Thoracic aorta (tissue), 2 donors: ENCODE data around the gene CHDH. TPM values are rescaled to one million over a fixed set of nuclear protein-coding genes. Genes with fewer than 3 reads are reported as not detected.

Source experiments
- ATAC-seq: fragments of 150-250 bp; one replicate; pipeline ENCODE4 v1.8.0; 2017; ENCODE audit warnings: low read depth; ENCODE audit not compliant: insufficient number of reproducible peaks, low FRiP score
- DNase-seq: peaks from one replicate; pipeline ENCODE4 v3.0.0-alpha.2; 2020; ENCODE audit warnings: low spot score
- H3K27ac ChIP-seq, 2 donors: fragments of 200-600 bp; sonication (generic); 1 replicate in 1 of 2; 2 replicates in 1 of 2; pipeline ENCODE4 v1.5.1; 2016; ENCODE audit warnings: mild to moderate bottlenecking in 2 of 2, moderate library complexity in 2 of 2
- H3K27me3 ChIP-seq: fragments of 200-600 bp; sonication (generic); replicated peaks from 2 replicates; pipeline ENCODE4 v1.6.0; 2016; ENCODE audit warnings: mild to moderate bottlenecking; ENCODE audit not compliant: insufficient read depth
- H3K36me3 ChIP-seq: fragments of 200-600 bp; sonication (generic); one replicate; pipeline ENCODE4 v1.5.1; 2016
- H3K4me1 ChIP-seq, 2 donors: fragments of 200-600 bp; sonication (generic); 1 replicate in 1 of 2; 2 replicates in 1 of 2; pipeline versions ENCODE4 v1.5.1 to v1.6.0; 2016; ENCODE audit warnings: low read depth in 2 of 2, mild to moderate bottlenecking in 1 of 2; ENCODE audit not compliant: control insufficient read depth in 1 of 2
- H3K4me3 ChIP-seq: fragments of 200-600 bp; sonication (generic); 2 replicates; pipeline ENCODE4 v1.5.1; 2016; ENCODE audit warnings: mild to moderate bottlenecking
- H3K9me3 ChIP-seq: fragments of 200-600 bp; sonication (generic); 2 replicates; pipeline ENCODE4 v1.5.1; 2016
- CTCF ChIP-seq: fragments of 200-600 bp; sonication (generic); IDR thresholded peaks from one replicate; pipeline ENCODE4 v1.5.1; 2019; ENCODE audit warnings: antibody characterized with exemption
- total RNA-seq, 2 donors: library from RNA; depleted of rRNA; stranded (reverse); fragments of >200 nt; gene quantifications; one replicate each; pipeline versions ENCODE4 v1.1.0 to v1.2.3, GENCODE V29; 2016

Gene CHDH
- total RNA-seq, 2 donors from 2014 or later, result 0.68 to 8.4 TPM

- DNase-seq (no peak), ATAC-seq (no peak)
- no peak for TF ChIP-seq CTCF
- Histone ChIP-seq H3K36me3 (no peaks in the 10 kb centered on the region), H3K4me3 (no peak overlapping the region), H3K27ac (no peak overlapping the region), H3K27me3 (no peaks in the 10 kb centered on the region), H3K4me1 (no peaks in the 10 kb centered on the region), H3K9me3 (no peaks in the 10 kb centered on the region)
These were observed 32.3 kb downstream of the CHDH start for GRCh38 chr3:53813876-53814275.

GRCh38 chr3:53813229-53813628 lies 33.0 kb downstream of the CHDH start:
- no peaks in the 10 kb centered on the region for H3K36me3 ChIP-seq
- no peaks in the 10 kb centered on the region for H3K4me1 ChIP-seq
- no peak for TF ChIP-seq CTCF
- DNase-seq, result no peak
- no peak overlapping the region for H3K4me3 ChIP-seq
- no peak for ATAC-seq
- no peaks in the 10 kb centered on the region for H3K9me3 ChIP-seq
- H3K27me3 ChIP-seq, result no peaks in the 10 kb centered on the region
- no peak overlapping the region for H3K27ac ChIP-seq

- TF ChIP-seq CTCF, result no peak
- ATAC-seq (no peak), DNase-seq (no peak)
These were observed 33.8 kb downstream of the CHDH start for GRCh38 chr3:53812434-53812833.

GRCh38 chr3:53811143-53811927 lies 34.9 kb downstream of the CHDH start:
- H3K4me1 ChIP-seq, result peaks cover 0 to 7% of the 10 kb centered on the region in 2 donors
- no peaks in the 10 kb centered on the region for H3K36me3 ChIP-seq
- no peaks in the 10 kb centered on the region for H3K27me3 ChIP-seq
- no peaks in the 10 kb centered on the region for H3K9me3 ChIP-seq
- ATAC-seq (no peak), DNase-seq (no peak)
- no peak overlapping the region for H3K27ac ChIP-seq
- TF ChIP-seq CTCF, result no peak
- H3K4me3 ChIP-seq, result no peak overlapping the region

More at GRCh38 chr3:53812434-53812833, 33.8 kb downstream of the CHDH start:
- Histone ChIP-seq H3K36me3 (no peaks in the 10 kb centered on the region), H3K4me3 (no peak overlapping the region), H3K27me3 (no peaks in the 10 kb centered on the region), H3K27ac (no peak overlapping the region), H3K9me3 (no peaks in the 10 kb centered on the region), H3K4me1 (no peaks in the 10 kb centered on the region)

- no peak overlapping the region for H3K27ac ChIP-seq
- H3K4me1 ChIP-seq, result peaks cover 0 to 20% of the 10 kb centered on the region in 2 donors
- no peaks in the 10 kb centered on the region for H3K9me3 ChIP-seq
- no peak overlapping the region for H3K4me3 ChIP-seq
- TF ChIP-seq CTCF, result no peak
- no peak for DNase-seq
- H3K36me3 ChIP-seq, result no peaks in the 10 kb centered on the region
- H3K27me3 ChIP-seq, result no peaks in the 10 kb centered on the region
- ATAC-seq, result no peak
These were observed 36.3 kb downstream of the CHDH start for GRCh38 chr3:53809764-53810400.
